Measurements from ENCODE around the gene GAS2L1. TPM values are rescaled to one million over a fixed set of nuclear protein-coding genes. Genes with fewer than 3 reads are reported as not detected.

Gene GAS2L1
- total RNA-seq, 1 experiment from 2014 or later = 68.8 TPM

DNA sequence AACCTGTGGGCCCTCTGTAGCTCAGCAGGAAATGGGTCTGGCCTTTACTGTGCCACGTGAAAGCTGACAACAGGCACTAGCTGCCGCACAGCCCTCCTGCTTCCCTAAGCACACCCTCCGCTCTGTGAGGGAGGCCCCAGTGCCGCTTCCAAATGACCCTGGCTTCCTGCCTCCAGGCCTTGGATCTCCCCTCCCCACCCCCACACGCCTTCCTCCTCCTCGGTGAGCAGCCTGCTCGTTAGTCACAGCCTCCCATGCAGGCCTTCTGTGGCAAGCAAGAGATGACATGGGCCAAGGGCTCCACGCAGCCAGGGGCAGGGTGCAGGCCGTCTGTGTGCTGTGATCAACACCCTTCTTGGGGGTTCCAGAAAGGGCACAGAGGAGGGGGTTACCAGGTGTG is 24.3 kb downstream of the GAS2L1 start:
- no peaks in the 10 kb centered on the region for H3K27me3 ChIP-seq (ENCODE audit: control insufficient read depth, insufficient read depth, low read length)
- intact Hi-C loops (cut with micrococcal nuclease; ENCODE audit: unreplicated experiment) = no loop called here

DNA sequence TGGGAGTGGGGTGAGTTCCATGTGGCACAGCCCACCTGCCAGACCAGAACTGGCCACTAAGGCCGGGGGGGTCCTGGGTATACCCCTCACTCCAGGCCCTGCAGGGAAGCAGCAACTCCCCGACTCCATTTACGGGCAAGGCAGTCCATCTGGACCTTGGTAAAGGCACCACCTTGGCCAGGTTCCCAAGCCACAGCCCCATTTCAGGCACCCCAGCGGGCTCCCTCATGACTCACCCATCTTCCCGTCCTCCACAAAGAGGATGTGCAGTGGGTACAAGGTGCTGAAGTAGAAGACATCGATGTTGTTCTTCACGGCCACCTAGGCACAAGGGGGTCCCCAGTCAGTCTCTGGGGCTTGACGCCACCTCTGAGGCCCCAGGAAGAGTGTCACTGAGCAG is 24.8 kb downstream of the GAS2L1 start:
- in situ Hi-C loops (cut with HindIII; ENCODE audit: low pct_unique_long_range_greater_than_20kb, low sequenced_read_pairs) = no loop called here
- Histone ChIP-seq H3K4me1 (ENCODE audit: control insufficient read depth, insufficient read depth, low read length) (no peaks in the 10 kb centered on the region), H3K36me3 (ENCODE audit: control insufficient read depth, insufficient read depth, low read length) (no peaks in the 10 kb centered on the region), H3K27ac (ENCODE audit: low read length) (no peak overlapping the region), H3K27me3 (ENCODE audit: control insufficient read depth, insufficient read depth, low read length) (no peaks in the 10 kb centered on the region), H3K9me3 (ENCODE audit: control insufficient read depth, insufficient read depth, low read depth, low read length) (no peaks in the 10 kb centered on the region), H3K4me3 (ENCODE audit: low read depth in 2 of 2, low read length in 2 of 2) (no peak overlapping the region)
- ChIA-PET CTCF (no interaction called here), POLR2A (interaction anchor here (0.6 kb wide), 1 partner anchor 371 kb away, joined by 3 read pairs; no protein-coding TSS in a partner anchor)
- intact Hi-C loops (cut with micrococcal nuclease; ENCODE audit: unreplicated experiment) = no loop called here
- no TSS peak for BruUV-seq (replicated peaks)
- DNase-seq (ENCODE audit: low read depth, low spot score) (no peak), ATAC-seq (no peak)
- TF ChIP-seq, protein P1, sequence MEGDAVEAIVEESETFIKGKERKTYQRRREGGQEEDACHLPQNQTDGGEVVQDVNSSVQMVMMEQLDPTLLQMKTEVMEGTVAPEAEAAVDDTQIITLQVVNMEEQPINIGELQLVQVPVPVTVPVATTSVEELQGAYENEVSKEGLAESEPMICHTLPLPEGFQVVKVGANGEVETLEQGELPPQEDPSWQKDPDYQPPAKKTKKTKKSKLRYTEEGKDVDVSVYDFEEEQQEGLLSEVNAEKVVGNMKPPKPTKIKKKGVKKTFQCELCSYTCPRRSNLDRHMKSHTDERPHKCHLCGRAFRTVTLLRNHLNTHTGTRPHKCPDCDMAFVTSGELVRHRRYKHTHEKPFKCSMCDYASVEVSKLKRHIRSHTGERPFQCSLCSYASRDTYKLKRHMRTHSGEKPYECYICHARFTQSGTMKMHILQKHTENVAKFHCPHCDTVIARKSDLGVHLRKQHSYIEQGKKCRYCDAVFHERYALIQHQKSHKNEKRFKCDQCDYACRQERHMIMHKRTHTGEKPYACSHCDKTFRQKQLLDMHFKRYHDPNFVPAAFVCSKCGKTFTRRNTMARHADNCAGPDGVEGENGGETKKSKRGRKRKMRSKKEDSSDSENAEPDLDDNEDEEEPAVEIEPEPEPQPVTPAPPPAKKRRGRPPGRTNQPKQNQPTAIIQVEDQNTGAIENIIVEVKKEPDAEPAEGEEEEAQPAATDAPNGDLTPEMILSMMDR (IDR thresholded peaks at IDR 0.05) = no peak
- TF ChIP-seq, protein P2, sequence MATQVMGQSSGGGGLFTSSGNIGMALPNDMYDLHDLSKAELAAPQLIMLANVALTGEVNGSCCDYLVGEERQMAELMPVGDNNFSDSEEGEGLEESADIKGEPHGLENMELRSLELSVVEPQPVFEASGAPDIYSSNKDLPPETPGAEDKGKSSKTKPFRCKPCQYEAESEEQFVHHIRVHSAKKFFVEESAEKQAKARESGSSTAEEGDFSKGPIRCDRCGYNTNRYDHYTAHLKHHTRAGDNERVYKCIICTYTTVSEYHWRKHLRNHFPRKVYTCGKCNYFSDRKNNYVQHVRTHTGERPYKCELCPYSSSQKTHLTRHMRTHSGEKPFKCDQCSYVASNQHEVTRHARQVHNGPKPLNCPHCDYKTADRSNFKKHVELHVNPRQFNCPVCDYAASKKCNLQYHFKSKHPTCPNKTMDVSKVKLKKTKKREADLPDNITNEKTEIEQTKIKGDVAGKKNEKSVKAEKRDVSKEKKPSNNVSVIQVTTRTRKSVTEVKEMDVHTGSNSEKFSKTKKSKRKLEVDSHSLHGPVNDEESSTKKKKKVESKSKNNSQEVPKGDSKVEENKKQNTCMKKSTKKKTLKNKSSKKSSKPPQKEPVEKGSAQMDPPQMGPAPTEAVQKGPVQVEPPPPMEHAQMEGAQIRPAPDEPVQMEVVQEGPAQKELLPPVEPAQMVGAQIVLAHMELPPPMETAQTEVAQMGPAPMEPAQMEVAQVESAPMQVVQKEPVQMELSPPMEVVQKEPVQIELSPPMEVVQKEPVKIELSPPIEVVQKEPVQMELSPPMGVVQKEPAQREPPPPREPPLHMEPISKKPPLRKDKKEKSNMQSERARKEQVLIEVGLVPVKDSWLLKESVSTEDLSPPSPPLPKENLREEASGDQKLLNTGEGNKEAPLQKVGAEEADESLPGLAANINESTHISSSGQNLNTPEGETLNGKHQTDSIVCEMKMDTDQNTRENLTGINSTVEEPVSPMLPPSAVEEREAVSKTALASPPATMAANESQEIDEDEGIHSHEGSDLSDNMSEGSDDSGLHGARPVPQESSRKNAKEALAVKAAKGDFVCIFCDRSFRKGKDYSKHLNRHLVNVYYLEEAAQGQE (IDR thresholded peaks at IDR 0.05; ENCODE audit: insufficient read depth in 1 of 2, low read depth in 2 of 2, low read length in 1 of 2) = no peak
- TF ChIP-seq POLR2AphosphoS5 (IDR thresholded peaks at IDR 0.05; ENCODE audit: low read depth, low read length) = no peak
- TF ChIP-seq TCF7L2 (IDR thresholded peaks at IDR 0.05; ENCODE audit: low read depth, low read length) = no peak
- no peak for TF ChIP-seq SIN3A (IDR thresholded peaks at IDR 0.05; ENCODE audit: borderline replicate concordance, insufficient read depth, low read depth, low read length)

More for the DNA sequence above, 24.3 kb downstream of the GAS2L1 start:
- POLR2A ChIA-PET = interaction anchor here (0.6 kb wide), 1 partner anchor 371 kb away, joined by 3 read pairs; no protein-coding TSS in a partner anchor
- TF ChIP-seq TCF7L2 (IDR thresholded peaks at IDR 0.05; ENCODE audit: low read depth, low read length) (no peak), SIN3A (IDR thresholded peaks at IDR 0.05; ENCODE audit: borderline replicate concordance, insufficient read depth, low read depth, low read length) (no peak), POLR2AphosphoS5 (IDR thresholded peaks at IDR 0.05; ENCODE audit: low read depth, low read length) (no peak)
- TF ChIP-seq, protein P2 (IDR thresholded peaks at IDR 0.05; ENCODE audit: insufficient read depth in 1 of 2, low read depth in 2 of 2, low read length in 1 of 2) = no peak
- TF ChIP-seq, protein P1 (IDR thresholded peaks at IDR 0.05) = no peak
- no peak for ATAC-seq
- Histone ChIP-seq H3K36me3 (ENCODE audit: control insufficient read depth, insufficient read depth, low read length) (no peaks in the 10 kb centered on the region), H3K27ac (ENCODE audit: low read length) (no peak overlapping the region), H3K9me3 (ENCODE audit: control insufficient read depth, insufficient read depth, low read depth, low read length) (no peaks in the 10 kb centered on the region), H3K4me1 (ENCODE audit: control insufficient read depth, insufficient read depth, low read length) (no peaks in the 10 kb centered on the region), H3K4me3 (ENCODE audit: low read depth in 2 of 2, low read length in 2 of 2) (no peak overlapping the region)
- no peak for DNase-seq (ENCODE audit: low read depth, low spot score)
- CTCF ChIA-PET = no interaction called here
- in situ Hi-C loops (cut with HindIII; ENCODE audit: low pct_unique_long_range_greater_than_20kb, low sequenced_read_pairs) = no loop called here
- no TSS peak for BruUV-seq (replicated peaks)
